Measurements from ENCODE around the gene UBE2N.
A peak's percentile ranks its signal among the peaks of the same experiment; 100 is the strongest.

Gene UBE2N

DNA sequence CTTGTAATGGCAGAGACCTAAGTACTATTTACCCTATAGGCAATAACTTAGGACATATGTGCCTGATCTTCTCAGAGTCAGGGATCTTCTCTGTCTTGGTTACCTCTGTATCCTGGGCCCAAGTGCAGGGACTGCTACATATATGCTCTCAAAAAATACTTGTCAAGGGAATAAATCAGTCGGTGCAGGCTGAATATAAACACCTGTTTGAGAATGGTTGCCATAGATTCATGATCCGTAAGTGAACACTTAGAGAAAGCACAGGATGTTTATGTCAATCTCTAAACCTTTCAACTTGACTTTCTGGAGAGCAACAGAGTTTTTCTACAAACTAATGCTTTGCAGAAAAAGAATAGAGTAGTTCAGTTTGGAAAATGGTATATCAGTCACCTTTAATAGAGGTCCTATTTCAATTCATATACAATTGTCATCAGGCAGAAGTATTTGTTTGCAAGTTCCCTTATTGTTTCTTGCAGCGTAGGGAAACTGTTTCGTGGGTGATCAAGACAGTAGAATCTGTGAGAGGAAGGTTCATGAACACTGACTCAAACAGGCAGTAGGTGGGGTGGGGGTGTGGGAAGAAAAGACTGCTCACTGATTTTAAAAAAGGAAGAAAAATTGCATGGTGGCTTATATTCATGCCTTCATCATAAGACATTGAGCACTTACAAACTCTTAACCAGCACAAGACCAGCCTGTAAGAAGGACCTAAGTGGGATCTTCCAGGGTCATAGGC lies 6.0 kb upstream of the UBE2N start:
- H3K4me3 ChIP-seq (replicated peaks in 1 of 2; ENCODE audit: low read depth in 2 of 2, low read length in 2 of 2), result no peak overlapping the region
- no peak for DNase-seq (ENCODE audit: low read depth in 2 of 2)
- TF ChIP-seq, protein P1, sequence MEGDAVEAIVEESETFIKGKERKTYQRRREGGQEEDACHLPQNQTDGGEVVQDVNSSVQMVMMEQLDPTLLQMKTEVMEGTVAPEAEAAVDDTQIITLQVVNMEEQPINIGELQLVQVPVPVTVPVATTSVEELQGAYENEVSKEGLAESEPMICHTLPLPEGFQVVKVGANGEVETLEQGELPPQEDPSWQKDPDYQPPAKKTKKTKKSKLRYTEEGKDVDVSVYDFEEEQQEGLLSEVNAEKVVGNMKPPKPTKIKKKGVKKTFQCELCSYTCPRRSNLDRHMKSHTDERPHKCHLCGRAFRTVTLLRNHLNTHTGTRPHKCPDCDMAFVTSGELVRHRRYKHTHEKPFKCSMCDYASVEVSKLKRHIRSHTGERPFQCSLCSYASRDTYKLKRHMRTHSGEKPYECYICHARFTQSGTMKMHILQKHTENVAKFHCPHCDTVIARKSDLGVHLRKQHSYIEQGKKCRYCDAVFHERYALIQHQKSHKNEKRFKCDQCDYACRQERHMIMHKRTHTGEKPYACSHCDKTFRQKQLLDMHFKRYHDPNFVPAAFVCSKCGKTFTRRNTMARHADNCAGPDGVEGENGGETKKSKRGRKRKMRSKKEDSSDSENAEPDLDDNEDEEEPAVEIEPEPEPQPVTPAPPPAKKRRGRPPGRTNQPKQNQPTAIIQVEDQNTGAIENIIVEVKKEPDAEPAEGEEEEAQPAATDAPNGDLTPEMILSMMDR (IDR thresholded peaks at IDR 0.05; ENCODE audit: low read depth, low read length), result no peak

- DNase-seq (ENCODE audit: low read depth in 2 of 2), result no peak
- no peak overlapping the region for H3K4me3 ChIP-seq (replicated peaks in 1 of 2; ENCODE audit: low read depth in 2 of 2, low read length in 2 of 2)
- TF ChIP-seq, protein P1 (IDR thresholded peaks at IDR 0.05; ENCODE audit: low read depth, low read length), result no peak
Observed at GRCh38 chr12:93443576-93443975, 1.8 kb upstream of the UBE2N start.

GRCh38 chr12:93442411-93443340 lies 929 bp upstream of the UBE2N start:
- peak overlapping the region; percentile 68 to 76 for H3K4me3 ChIP-seq (replicated peaks in 1 of 2; ENCODE audit: low read depth in 2 of 2, low read length in 2 of 2)
- TF ChIP-seq, protein P1 (IDR thresholded peaks at IDR 0.05; ENCODE audit: low read depth, low read length), result no peak
- DNase-seq (ENCODE audit: low read depth in 2 of 2), result no peak

GRCh38 chr12:93441081-93441616 lies 598 bp downstream of the UBE2N start:
- peak in 1 of 2 donors; percentile 25 for DNase-seq (ENCODE audit: low read depth in 2 of 2)
- peak overlapping the region; percentile 68 to 76 for H3K4me3 ChIP-seq (replicated peaks in 1 of 2; ENCODE audit: low read depth in 2 of 2, low read length in 2 of 2)
- TF ChIP-seq, protein P1 (IDR thresholded peaks at IDR 0.05; ENCODE audit: low read depth, low read length), result no peak

- TF ChIP-seq, protein P1 (IDR thresholded peaks at IDR 0.05; ENCODE audit: low read depth, low read length), result no peak
- DNase-seq (ENCODE audit: low read depth in 2 of 2), result peak in 1 of 2 donors; percentile 46
Observed at GRCh38 chr12:93440043-93440835, 1.5 kb downstream of the UBE2N start.

More at GRCh38 chr12:93440043-93440835, 1.5 kb downstream of the UBE2N start:
- peak overlapping the region; percentile 68 to 76 for H3K4me3 ChIP-seq (replicated peaks in 1 of 2; ENCODE audit: low read depth in 2 of 2, low read length in 2 of 2)
